Neural crest cell (in vitro differentiated cells): ENCODE measurements around the gene FBXL3. TPM values are rescaled to one million over a fixed set of nuclear protein-coding genes. Genes with fewer than 3 reads are reported as not detected.
A peak's percentile ranks its signal among the peaks of the same experiment; 100 is the strongest.

Experiments
- DNase-seq: peaks from one replicate; pipeline ENCODE4 v3.0.0; 2021; ENCODE audit warnings: low read depth, mixed read lengths, low spot score
- H3K27ac Mint-ChIP-seq: one replicate; pipeline ENCODE4 v1.8.0; 2021; ENCODE audit warnings: mild to moderate bottlenecking, mixed read lengths; ENCODE audit not compliant: unreplicated experiment
- H3K27me3 Mint-ChIP-seq: 2 replicates; pipeline ENCODE4 v1.8.0; 2021; ENCODE audit warnings: low read depth, mild to moderate bottlenecking, mixed read lengths
- H3K36me3 Mint-ChIP-seq: 2 replicates; pipeline ENCODE4 v1.8.0; 2021; ENCODE audit warnings: low read depth, mild to moderate bottlenecking, mixed read lengths
- H3K4me1 Mint-ChIP-seq: 2 replicates; pipeline ENCODE4 v1.8.0; 2021; ENCODE audit warnings: mixed read lengths
- H3K4me3 Mint-ChIP-seq: one replicate; pipeline ENCODE4 v1.8.0; 2021; ENCODE audit warnings: mild to moderate bottlenecking, mixed read lengths
- H3K9me3 Mint-ChIP-seq: 2 replicates; pipeline ENCODE4 v1.8.0; 2021; ENCODE audit warnings: mixed read lengths
- total RNA-seq: library from RNA; stranded (reverse); gene quantifications from 2 replicates; pipeline ENCODE4 v1.2.1, GENCODE V29; 2021
- TF ChIP-seq, protein P1 (sequence below): fragments of 200-600 bp; sonication (generic); conservative IDR thresholded peaks from 2 replicates; pipeline ENCODE4 v1.5.0; 2021; ENCODE audit warnings: antibody characterized with exemption, mild to moderate bottlenecking

Gene FBXL3
- total RNA-seq, 1 donor from 2014 or later, result 21.7 TPM

DNA sequence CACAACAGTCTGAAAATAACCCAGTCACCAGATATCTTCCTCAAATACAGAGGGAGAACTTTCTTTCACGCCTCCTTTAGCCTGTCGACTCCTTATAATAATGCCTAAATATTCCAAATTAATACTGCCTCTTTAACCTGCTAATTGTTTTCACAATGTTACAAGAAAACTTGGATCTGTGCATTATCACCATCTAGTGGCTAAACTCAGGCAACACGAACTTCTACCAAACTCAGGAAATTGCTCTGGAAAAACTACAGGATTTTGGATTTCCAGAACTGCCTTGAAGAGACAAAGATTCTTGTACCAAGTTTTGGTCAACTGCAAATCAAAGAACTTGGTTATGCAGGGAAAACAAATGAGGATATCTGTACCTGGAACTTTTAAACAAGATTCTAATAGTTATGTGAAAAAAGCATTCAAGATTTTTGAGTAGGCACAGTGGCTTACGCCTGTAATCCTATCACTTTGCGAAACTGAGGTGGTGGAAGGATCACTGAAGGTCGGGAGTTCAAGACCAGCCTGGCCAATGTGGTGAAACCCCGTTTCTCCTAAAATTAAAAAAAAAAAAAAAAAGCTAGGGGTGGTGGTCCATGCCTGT lies 24.3 kb downstream of the FBXL3 start:
- no peak for DNase-seq

DNA sequence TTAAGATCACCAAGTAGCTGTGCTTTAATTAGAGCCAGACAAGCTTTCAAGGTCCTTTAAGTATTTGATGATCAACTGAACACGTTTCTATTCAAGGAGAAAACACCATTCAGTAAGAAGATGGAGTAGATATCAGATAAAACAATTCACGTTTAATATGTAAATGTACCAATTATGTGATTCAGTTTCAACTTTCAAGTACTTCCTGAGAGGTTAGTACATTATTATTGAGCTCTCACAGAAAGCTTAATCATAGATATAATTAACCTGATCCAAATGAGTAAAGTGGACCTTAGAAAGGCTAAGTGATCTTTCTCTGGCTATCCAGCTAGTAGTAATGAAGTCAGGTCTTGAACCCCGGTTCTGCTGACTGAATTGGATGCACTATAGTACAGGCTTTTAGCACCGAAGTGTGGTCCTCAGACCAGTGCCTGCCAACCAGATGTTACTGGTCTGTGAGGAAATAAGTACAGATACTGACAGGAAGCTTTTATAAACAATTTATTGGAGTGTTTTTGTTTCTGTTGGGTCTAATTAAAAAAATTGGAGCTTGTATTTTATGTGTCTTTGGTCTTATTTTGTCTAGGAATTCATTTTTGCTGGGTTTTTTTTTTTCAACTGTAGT lies 24.9 kb downstream of the FBXL3 start:
- Mint-ChIP-seq H3K36me3 (peaks cover 13% of the 10 kb centered on the region), H3K9me3 (no peaks in the 10 kb centered on the region), H3K27ac (no peak overlapping the region), H3K27me3 (no peaks in the 10 kb centered on the region), H3K4me3 (no peak overlapping the region), H3K4me1 (no peaks in the 10 kb centered on the region)
- TF ChIP-seq, protein P1, sequence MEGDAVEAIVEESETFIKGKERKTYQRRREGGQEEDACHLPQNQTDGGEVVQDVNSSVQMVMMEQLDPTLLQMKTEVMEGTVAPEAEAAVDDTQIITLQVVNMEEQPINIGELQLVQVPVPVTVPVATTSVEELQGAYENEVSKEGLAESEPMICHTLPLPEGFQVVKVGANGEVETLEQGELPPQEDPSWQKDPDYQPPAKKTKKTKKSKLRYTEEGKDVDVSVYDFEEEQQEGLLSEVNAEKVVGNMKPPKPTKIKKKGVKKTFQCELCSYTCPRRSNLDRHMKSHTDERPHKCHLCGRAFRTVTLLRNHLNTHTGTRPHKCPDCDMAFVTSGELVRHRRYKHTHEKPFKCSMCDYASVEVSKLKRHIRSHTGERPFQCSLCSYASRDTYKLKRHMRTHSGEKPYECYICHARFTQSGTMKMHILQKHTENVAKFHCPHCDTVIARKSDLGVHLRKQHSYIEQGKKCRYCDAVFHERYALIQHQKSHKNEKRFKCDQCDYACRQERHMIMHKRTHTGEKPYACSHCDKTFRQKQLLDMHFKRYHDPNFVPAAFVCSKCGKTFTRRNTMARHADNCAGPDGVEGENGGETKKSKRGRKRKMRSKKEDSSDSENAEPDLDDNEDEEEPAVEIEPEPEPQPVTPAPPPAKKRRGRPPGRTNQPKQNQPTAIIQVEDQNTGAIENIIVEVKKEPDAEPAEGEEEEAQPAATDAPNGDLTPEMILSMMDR, result no peak
- no peak for DNase-seq

More for the DNA sequence above, 24.3 kb downstream of the FBXL3 start:
- Mint-ChIP-seq H3K9me3 (no peaks in the 10 kb centered on the region), H3K4me1 (no peaks in the 10 kb centered on the region), H3K27ac (no peak overlapping the region), H3K4me3 (no peak overlapping the region), H3K27me3 (no peaks in the 10 kb centered on the region), H3K36me3 (peaks cover 13% of the 10 kb centered on the region)
- TF ChIP-seq, protein P1, result peak; percentile 69

DNA sequence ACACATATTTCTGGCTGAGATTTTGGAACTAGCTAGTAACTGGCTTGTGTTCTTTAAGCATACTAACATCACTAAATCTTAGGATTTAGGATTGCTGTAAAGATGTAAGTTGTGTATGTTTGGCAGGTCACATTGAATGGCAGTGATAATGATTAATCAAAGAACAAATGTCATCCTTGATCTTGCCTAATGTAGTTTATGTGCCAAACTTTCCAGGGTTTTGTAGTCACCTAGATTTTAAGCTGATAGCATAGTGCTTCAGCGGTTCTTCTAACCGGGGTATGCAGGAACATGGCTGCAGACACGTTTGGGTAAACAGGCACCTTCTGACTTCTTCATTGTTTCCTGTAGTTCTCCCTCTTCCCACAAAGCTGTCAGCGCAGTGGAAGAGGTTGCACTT lies 25.4 kb downstream of the FBXL3 start:
- DNase-seq, result no peak
- TF ChIP-seq, protein P1, result no peak
- Mint-ChIP-seq H3K36me3 (peaks cover 16% of the 10 kb centered on the region), H3K9me3 (no peaks in the 10 kb centered on the region), H3K27ac (no peak overlapping the region), H3K27me3 (no peaks in the 10 kb centered on the region), H3K4me1 (no peaks in the 10 kb centered on the region), H3K4me3 (no peak overlapping the region)

DNA sequence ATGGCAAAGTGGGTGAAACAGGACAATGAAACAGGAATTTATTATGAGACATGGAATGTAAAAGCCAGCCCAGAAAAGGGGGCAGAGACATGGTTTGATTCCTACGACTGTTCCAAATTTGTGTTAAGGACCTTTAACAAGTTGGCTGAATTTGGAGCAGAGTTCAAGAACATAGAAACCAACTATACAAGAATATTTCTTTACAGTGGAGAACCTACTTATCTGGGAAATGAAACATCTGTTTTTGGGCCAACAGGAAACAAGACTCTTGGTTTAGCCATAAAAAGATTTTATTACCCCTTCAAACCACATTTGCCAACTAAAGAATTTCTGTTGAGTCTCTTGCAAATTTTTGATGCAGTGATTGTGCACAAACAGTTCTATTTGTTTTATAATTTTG lies 26.5 kb downstream of the FBXL3 start:
- no peak overlapping the region for H3K4me3 Mint-ChIP-seq
- H3K9me3 Mint-ChIP-seq, result no peaks in the 10 kb centered on the region
- peaks cover 19% of the 10 kb centered on the region for H3K36me3 Mint-ChIP-seq
- no peak overlapping the region for H3K27ac Mint-ChIP-seq
- H3K4me1 Mint-ChIP-seq, result no peaks in the 10 kb centered on the region
- TF ChIP-seq, protein P1, result no peak
- DNase-seq, result no peak
- no peaks in the 10 kb centered on the region for H3K27me3 Mint-ChIP-seq

DNA sequence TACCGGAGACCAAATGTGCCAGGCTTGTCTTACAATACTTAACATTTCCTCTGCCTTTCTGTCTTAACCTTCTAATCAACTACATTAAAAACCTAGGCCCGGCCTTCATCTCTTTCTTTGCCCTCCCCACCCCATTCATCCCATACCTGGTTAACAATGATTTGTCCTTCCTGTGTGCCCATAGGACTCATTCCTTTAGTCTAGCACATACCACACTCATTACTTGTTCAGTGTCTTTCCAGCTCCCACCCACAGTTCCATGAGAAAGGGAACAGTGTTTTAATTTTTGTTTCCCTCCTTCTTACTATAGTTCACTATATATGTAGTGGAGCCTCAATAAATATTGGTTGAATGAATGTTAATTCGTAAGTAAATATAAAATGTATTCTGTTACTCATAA lies 32.7 kb downstream of the FBXL3 start:
- Mint-ChIP-seq H3K9me3 (no peaks in the 10 kb centered on the region), H3K4me1 (peaks cover 30% of the 10 kb centered on the region), H3K4me3 (peak overlapping the region; percentile 97), H3K27me3 (no peaks in the 10 kb centered on the region), H3K27ac (no peak overlapping the region), H3K36me3 (peaks cover 14% of the 10 kb centered on the region)
- DNase-seq, result no peak
- TF ChIP-seq, protein P1, result no peak
